Adrenal gland (tissue), 12 donors: ENCODE results near the gene CIDEA. TPM values are rescaled to one million over a fixed set of nuclear protein-coding genes. Genes with fewer than 3 reads are reported as not detected.
"Not testable (repeated sequence)": the region's sequence is repeated elsewhere in the genome, so short reads cannot be mapped to it uniquely, and the experiment has no call there.

Experiments used
- DNase-seq, 7 donors: peaks; one replicate each; pipeline ENCODE4 v3.0.0-alpha.2; 2019 to 2020
- H3K27ac ChIP-seq, 5 donors: fragments of 200-600 bp; sonication (generic) in 4 of 5; 1 replicate in 3 of 5; 2 replicates in 2 of 5; pipeline versions ENCODE4 v1.5.1 to v1.8.0; 2016 to 2020; ENCODE audit warnings: mild to moderate bottlenecking in 1 of 5
- H3K27me3 ChIP-seq: fragments of 200-600 bp; 2 replicates; pipeline ENCODE4 v1.8.0; 2021
- H3K36me3 ChIP-seq, 2 donors: fragments of 200-600 bp; replicated peaks in 1 of 2; 1 replicate in 1 of 2; 2 replicates in 1 of 2; pipeline versions ENCODE4 v1.5.1 to v1.8.0; 2018 to 2022
- H3K4me1 ChIP-seq, 2 donors: fragments of 200-600 bp; replicated peaks in 1 of 2; 1 replicate in 1 of 2; 2 replicates in 1 of 2; pipeline versions ENCODE4 v1.5.1 to v1.8.0; 2018 to 2021
- H3K4me3 ChIP-seq, 4 donors: fragments of 200-600 bp; sonication (generic) in 3 of 4; one replicate each; pipeline ENCODE4 v1.5.1; 2016 to 2018
- H3K9me3 ChIP-seq, 3 donors: fragments of 200-600 bp; sonication (generic) in 1 of 3; replicated peaks in 1 of 3; 1 replicate in 2 of 3; 2 replicates in 1 of 3; pipeline versions ENCODE4 v1.5.1 to v1.8.0; 2016 to 2021
- POLR2A ChIP-seq, 2 donors: fragments of 450-650 bp; IDR thresholded peaks; one replicate each; pipeline ENCODE4 v1.6.1; 2017; ENCODE audit warnings: antibody characterized with exemption in 2 of 2, mild to moderate bottlenecking in 2 of 2, moderate library complexity in 1 of 2
- WGBS, 4 donors: extraction: QIAGEN DNeasy Blood & Tissue Kit in 2 of 4; methylation state at CpG; one replicate each; pipeline versions ENCODE4 v1.1.5 to v1.1.7; 2013 to 2017; 5-methylcytosine and 5-hydroxymethylcytosine counted together
- intact Hi-C, 2 donors: fragments of 100-400 bp; cut with DNase I; formaldehyde crosslinking; loops; one replicate each; pipeline versions ENCODE4 v1.14.1 to v1.15.0; 2022 to 2023
- polyA plus RNA-seq, 3 donors: library from polyadenylated mRNA; stranded (reverse); fragments of 200-250 nt in 2 of 3; fragments of 350-450 nt in 1 of 3; fragmentation: Illumina TruSeq in 1 of 3; extraction: RNeasy Lipid Tissue Mini Kit (QIAGEN cat#74804) in 1 of 3; gene quantifications; one replicate each; pipeline ENCODE4 v1.2.3, GENCODE V29; 2013 to 2014
- total RNA-seq, 9 donors: library from RNA; depleted of rRNA in 4 of 9; stranded (reverse); fragments of >200 nt in 4 of 9; fragments of 120-200 nt in 1 of 9; fragmentation: NEBNext Ultra II Directional in 1 of 9; extraction: Animal tissue kit (Norgen Biotek cat#: 25700) in 1 of 9; gene quantifications; one replicate each; pipeline versions ENCODE4 v1.1.0 to v1.2.4, GENCODE V29; 2013 to 2023
- TF ChIP-seq, protein P1 (sequence below), 6 experiments: fragments of 450-650 bp in 4 of 6; fragments of 200-600 bp in 2 of 6; sonication (generic) in 1 of 6; IDR thresholded peaks; 1 replicate in 5 of 6; 2 replicates in 1 of 6; pipeline versions ENCODE4 v1.5.1 to v1.8.0; 2016 to 2021; ENCODE audit warnings: antibody characterized with exemption in 6 of 6, mild to moderate bottlenecking in 2 of 6, moderate library complexity in 1 of 6
- donor health status: healthy with polysubstance abuse.
- donor health status: Bipolar disorder and iron deficiency.
- donor health status: DM: yes; HTN: yes; CAD: no.
- donor health status: DM: no; HTN: no; CAD: no.
- donor health status: DM: no; HTN: no; CAD: no.
- donor health status: DM: yes; HTN: yes; CAD: no.

Gene CIDEA
- total and polyA plus RNA-seq, 12 donors = 0.11 to 18.5 (median 0.82) TPM; not detected in 2

DNA sequence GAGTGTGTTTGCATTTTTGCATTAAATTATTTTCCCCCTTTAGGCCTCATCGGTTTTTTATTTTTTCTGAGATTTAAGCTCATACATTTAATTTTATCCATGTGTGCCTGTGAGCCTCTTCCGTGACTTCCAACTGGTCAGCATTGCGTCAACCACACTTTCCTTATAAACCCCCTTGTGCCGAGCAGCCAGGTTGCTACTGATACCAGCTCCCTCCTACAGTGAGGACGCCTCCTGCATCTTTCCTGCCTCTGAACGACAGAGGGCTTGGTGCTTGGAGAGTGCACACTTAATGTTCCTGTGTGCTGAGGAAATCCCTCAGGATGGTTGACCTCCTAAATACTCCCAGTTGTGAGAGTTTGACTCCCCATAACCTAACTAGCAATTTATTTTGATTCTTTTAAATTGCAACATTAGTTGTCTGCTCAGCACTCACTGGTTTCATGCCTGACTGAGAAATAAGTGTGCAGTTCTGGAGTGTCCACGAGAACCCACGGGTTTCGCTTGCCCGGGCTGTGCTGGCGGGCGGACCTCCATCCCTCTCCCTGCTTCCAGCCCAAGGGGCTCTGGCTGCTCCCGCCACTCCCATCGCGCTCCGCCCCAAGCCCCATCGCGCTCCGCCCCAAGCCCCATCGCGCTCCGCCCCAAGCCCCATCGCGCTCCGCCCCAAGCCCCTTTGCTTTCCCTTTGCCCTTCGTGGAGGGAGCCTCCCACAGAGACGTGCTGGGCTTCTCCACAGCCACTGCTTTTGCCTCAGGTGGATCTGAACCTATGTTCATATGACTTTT, 26.6 kb upstream of the CIDEA start:
- DNase-seq, intact Hi-C loops, H3K27ac ChIP-seq, H3K9me3 ChIP-seq, H3K27me3 ChIP-seq, H3K36me3 ChIP-seq, H3K4me1 ChIP-seq, H3K4me3 ChIP-seq: not testable (repeated sequence)
- 29 to 74% (median 42%) methylated on average over 6 to 16 of the region's 27 CpGs for WGBS, 4 donors

DNA sequence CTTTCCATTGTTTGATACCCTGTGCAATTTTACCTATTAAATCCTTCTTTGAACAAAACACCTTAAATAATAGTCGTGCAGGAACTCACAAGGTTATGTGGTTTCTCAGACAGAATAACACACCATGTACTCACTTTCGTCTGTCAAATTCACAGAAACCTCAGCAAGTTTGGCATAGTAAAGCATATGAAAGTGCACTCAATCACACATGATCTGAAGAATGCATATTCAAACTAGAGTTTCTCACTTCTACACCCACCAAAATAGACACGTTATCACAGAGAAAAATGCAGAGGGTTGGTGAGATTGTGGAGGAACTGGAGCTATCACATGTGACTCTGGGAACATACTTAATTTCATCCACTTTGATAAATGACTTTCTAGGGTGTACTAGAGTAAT, 25.9 kb upstream of the CIDEA start:
- H3K9me3 ChIP-seq, H3K4me1 ChIP-seq, intact Hi-C loops, H3K36me3 ChIP-seq, DNase-seq, H3K27ac ChIP-seq, H3K27me3 ChIP-seq, H3K4me3 ChIP-seq: not testable (repeated sequence)
- WGBS, 4 donors = 40 to 53% (median 43%) methylated on average over 1 to 3 of the region's 3 CpGs; no CpG with 5 or more reads in 1 of the 4 donors

DNA sequence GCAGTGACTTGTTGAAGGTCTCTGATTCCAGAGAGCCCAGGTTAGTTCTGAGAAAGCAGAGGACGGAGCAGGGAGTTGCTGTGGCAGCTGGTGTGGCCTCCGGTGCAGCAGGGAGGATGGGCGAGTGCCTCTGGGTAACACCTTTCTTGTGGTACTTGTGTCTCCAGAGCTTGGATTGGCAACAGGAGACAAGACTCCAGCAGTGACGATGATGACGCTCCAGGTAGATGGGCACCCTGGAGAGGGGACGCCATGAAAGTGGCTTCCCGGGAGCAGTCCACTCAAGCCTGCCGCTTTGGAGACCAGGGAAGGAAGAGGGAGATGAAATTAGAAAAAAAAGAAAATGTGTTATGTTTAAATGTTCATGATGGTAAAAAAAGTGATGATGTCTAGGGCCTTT, 23.6 kb upstream of the CIDEA start:
- not testable (repeated sequence) for H3K27me3 ChIP-seq, H3K4me3 ChIP-seq, DNase-seq, H3K36me3 ChIP-seq, H3K27ac ChIP-seq, H3K4me1 ChIP-seq, H3K9me3 ChIP-seq
- 87 to 91% (median 90%) methylated on average over 8 of the region's 8 CpGs for WGBS, 4 donors
- intact Hi-C loops = loop anchor here in 1 of 2 donors (10.0 kb wide), 1 partner anchor 136 kb away; the partner anchor contains the start of gene ANKRD62

DNA sequence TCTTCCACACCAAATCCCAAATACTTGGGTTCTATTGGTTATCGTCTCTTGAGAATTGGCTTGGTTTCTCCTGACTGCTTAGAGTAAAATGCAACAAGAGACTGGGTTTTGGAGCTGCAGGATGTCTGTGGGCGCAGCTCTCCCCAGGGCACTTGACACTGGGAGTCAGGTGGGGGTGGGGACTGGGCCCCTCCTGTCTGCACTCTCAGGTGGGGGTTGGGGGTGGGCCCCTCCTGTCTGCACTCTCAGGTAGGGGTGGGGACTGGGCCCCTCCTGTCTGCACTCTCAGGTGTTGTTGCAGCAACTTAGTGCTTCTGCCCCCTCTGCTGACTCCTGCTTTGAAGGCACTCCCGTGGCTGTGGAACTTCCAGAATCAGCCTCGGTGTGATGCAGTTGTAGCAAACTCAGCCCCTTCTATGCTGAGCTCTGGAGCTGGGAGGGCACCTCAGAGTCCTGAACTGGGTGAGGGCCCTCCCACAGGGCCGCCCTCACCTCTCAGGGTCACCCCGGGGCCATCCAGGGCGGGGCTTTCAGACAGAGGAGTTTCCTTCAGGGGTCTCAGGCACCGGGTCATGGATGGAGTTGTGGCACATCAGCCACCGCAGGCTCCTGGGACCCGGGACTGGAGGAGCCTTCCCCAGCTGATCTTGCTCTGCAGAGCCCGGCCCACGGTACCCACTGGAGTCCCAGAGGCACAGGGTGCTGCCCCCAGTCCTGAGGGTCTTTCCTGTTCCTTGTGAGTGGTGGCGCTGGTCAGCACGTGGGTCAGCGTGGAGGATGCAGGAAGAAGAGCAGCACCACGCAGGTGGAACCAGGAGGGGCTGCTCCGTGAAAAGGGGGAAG, 22.9 kb upstream of the CIDEA start:
- no peak overlapping the region for H3K4me3 ChIP-seq
- TF ChIP-seq, protein P1, sequence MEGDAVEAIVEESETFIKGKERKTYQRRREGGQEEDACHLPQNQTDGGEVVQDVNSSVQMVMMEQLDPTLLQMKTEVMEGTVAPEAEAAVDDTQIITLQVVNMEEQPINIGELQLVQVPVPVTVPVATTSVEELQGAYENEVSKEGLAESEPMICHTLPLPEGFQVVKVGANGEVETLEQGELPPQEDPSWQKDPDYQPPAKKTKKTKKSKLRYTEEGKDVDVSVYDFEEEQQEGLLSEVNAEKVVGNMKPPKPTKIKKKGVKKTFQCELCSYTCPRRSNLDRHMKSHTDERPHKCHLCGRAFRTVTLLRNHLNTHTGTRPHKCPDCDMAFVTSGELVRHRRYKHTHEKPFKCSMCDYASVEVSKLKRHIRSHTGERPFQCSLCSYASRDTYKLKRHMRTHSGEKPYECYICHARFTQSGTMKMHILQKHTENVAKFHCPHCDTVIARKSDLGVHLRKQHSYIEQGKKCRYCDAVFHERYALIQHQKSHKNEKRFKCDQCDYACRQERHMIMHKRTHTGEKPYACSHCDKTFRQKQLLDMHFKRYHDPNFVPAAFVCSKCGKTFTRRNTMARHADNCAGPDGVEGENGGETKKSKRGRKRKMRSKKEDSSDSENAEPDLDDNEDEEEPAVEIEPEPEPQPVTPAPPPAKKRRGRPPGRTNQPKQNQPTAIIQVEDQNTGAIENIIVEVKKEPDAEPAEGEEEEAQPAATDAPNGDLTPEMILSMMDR (IDR thresholded peaks at IDR 0.05) = no peak
- WGBS, 4 donors = 79 to 86% (median 81%) methylated on average over 4 to 17 of the region's 17 CpGs
- intact Hi-C loops = loop anchor here in 1 of 2 donors (10.0 kb wide), 1 partner anchor 136 kb away; the partner anchor contains the start of gene ANKRD62
- H3K27ac ChIP-seq = no peak overlapping the region
- DNase-seq = no peak
- no peaks in the 10 kb centered on the region for H3K36me3 ChIP-seq
- H3K9me3 ChIP-seq = no peaks in the 10 kb centered on the region
- no peaks in the 10 kb centered on the region for H3K4me1 ChIP-seq
- H3K27me3 ChIP-seq = no peaks in the 10 kb centered on the region

DNA sequence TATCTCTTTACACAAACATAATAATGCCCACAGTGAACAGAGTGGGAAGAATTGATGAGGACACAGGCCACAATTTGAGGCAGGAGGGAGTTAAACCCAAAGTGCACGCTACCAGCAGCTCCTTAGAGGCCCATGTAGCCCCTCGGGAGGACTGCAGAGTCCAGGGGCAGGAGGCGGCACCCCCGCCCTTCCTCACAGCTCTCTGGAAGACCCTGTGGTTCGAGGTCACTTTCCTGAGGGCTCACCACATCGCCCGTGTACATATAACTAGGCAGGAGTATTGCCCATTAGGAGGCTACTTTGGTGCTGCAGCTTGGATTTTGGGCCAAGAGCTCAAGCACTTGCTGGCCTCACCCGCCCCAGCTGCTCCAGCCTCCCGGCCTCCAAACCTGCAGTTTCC, 22.2 kb upstream of the CIDEA start:
- intact Hi-C loops = loop anchor here in 1 of 2 donors (10.0 kb wide), 1 partner anchor 137 kb away; the partner anchor contains the start of gene ANKRD62
- Histone ChIP-seq H3K4me3 (no peak overlapping the region), H3K27me3 (no peaks in the 10 kb centered on the region), H3K9me3 (no peaks in the 10 kb centered on the region), H3K4me1 (no peaks in the 10 kb centered on the region), H3K36me3 (no peaks in the 10 kb centered on the region), H3K27ac (no peak overlapping the region)
- TF ChIP-seq, protein P1 (IDR thresholded peaks at IDR 0.05) = no peak
- no peak for TF ChIP-seq POLR2A (IDR thresholded peaks at IDR 0.05)
- DNase-seq = no peak
- WGBS, 4 donors = 78 to 86% (median 83%) methylated on average over 6 to 9 of the region's 9 CpGs
